ENCODE measurements around the gene USP12. TPM values are rescaled to one million over a fixed set of nuclear protein-coding genes. Genes with fewer than 3 reads are reported as not detected.

USP12 gene
- total RNA-seq, 1 donor from 2014 or later = 30.5 TPM

GRCh38 chr13:27177852-27178251 is 6.2 kb upstream of the USP12 start:
- Mint-ChIP-seq H3K9me3 (ENCODE audit: unreplicated experiment) (no peaks in the 10 kb centered on the region), H3K27ac (ENCODE audit: unreplicated experiment) (no peak overlapping the region), H3K27me3 (ENCODE audit: low read depth, unreplicated experiment) (peaks cover 2% of the 10 kb centered on the region), H3K4me1 (ENCODE audit: low read depth, unreplicated experiment) (peaks cover 2% of the 10 kb centered on the region), H3K36me3 (ENCODE audit: low read depth, unreplicated experiment) (no peaks in the 10 kb centered on the region), H3K4me3 (ENCODE audit: unreplicated experiment) (no peak overlapping the region)
- H4K20me1 ChIP-seq (ENCODE audit: insufficient read depth, low read length) = no peaks in the 10 kb centered on the region
- no peaks in the 10 kb centered on the region for H3K9me3 ChIP-seq (ENCODE audit: insufficient read depth, low read depth, low read length)
- no peaks in the 10 kb centered on the region for H3K27me3 ChIP-seq (ENCODE audit: insufficient read depth, low read length)
- H3K9ac ChIP-seq (ENCODE audit: low read length) = no peak overlapping the region
- H3K4me3 ChIP-seq (ENCODE audit: insufficient read depth, low read depth, low read length) = no peak overlapping the region
- H3K79me2 ChIP-seq (ENCODE audit: insufficient read depth, low read length) = no peaks in the 10 kb centered on the region
- H2AFZ ChIP-seq (ENCODE audit: low read depth, low read length) = no peak overlapping the region
- H3K4me2 ChIP-seq (ENCODE audit: low read length) = no peak overlapping the region
- H3K27ac ChIP-seq (ENCODE audit: low read depth, low read length) = no peak overlapping the region
- FAIRE-seq = no peak
- H3K4me1 ChIP-seq (ENCODE audit: insufficient read depth, low read length) = peaks cover 4% of the 10 kb centered on the region
- no peak for DNase-seq (ENCODE audit: low read depth)
- no peak for TF ChIP-seq CTCF (IDR thresholded peaks at IDR 0.05; ENCODE audit: insufficient read depth, low read depth, low read length)
- H3K36me3 ChIP-seq (ENCODE audit: insufficient read depth, low read length) = no peaks in the 10 kb centered on the region

- Mint-ChIP-seq H3K36me3 (ENCODE audit: low read depth, unreplicated experiment) (no peaks in the 10 kb centered on the region), H3K4me3 (ENCODE audit: unreplicated experiment) (no peak overlapping the region), H3K9me3 (ENCODE audit: unreplicated experiment) (no peaks in the 10 kb centered on the region), H3K27me3 (ENCODE audit: low read depth, unreplicated experiment) (peaks cover 2% of the 10 kb centered on the region), H3K27ac (ENCODE audit: unreplicated experiment) (no peak overlapping the region), H3K4me1 (ENCODE audit: low read depth, unreplicated experiment) (no peaks in the 10 kb centered on the region)
- Histone ChIP-seq H3K4me2 (ENCODE audit: low read length) (no peak overlapping the region), H3K4me3 (ENCODE audit: insufficient read depth, low read depth, low read length) (no peak overlapping the region), H3K79me2 (ENCODE audit: insufficient read depth, low read length) (no peaks in the 10 kb centered on the region), H3K9me3 (ENCODE audit: insufficient read depth, low read depth, low read length) (no peaks in the 10 kb centered on the region), H3K27me3 (ENCODE audit: insufficient read depth, low read length) (no peaks in the 10 kb centered on the region), H4K20me1 (ENCODE audit: insufficient read depth, low read length) (no peaks in the 10 kb centered on the region), H2AFZ (ENCODE audit: low read depth, low read length) (no peak overlapping the region), H3K36me3 (ENCODE audit: insufficient read depth, low read length) (no peaks in the 10 kb centered on the region), H3K27ac (ENCODE audit: low read depth, low read length) (no peak overlapping the region), H3K4me1 (ENCODE audit: insufficient read depth, low read length) (peaks cover 6% of the 10 kb centered on the region), H3K9ac (ENCODE audit: low read length) (no peak overlapping the region)
- FAIRE-seq = no peak
- DNase-seq (ENCODE audit: low read depth) = no peak
- TF ChIP-seq EZH2 (IDR thresholded peaks at IDR 0.05; ENCODE audit: insufficient read depth, low read length) (no peak), CTCF (IDR thresholded peaks at IDR 0.05; ENCODE audit: insufficient read depth, low read depth, low read length) (no peak)
Measured at GRCh38 chr13:27176470-27177410, 5.1 kb upstream of the USP12 start.

Measured in astrocyte (in vitro differentiated cells and primary cell).